CD4-positive, alpha-beta T cell treated with Interleukin-17A for 4 hours (primary cell): ENCODE results near the gene CDH12.

Source experiments
- DNase-seq: peaks from one replicate; pipeline ENCODE4 v3.0.0-alpha.2; 2020; ENCODE audit warnings: mixed read lengths

Gene CDH12

GRCh38 chr5:21806271-21806670 is 1046.9 kb downstream of the CDH12 start:
- DNase-seq, result no peak

GRCh38 chr5:21802869-21803490 is 1050.2 kb downstream of the CDH12 start:
- no peak for DNase-seq

- DNase-seq, result no peak
Observed at GRCh38 chr5:21802100-21802499, 1051.0 kb downstream of the CDH12 start.

- DNase-seq, result no peak
Observed at GRCh38 chr5:21792748-21793147, 1060.4 kb downstream of the CDH12 start.

GRCh38 chr5:21791304-21791703 is 1061.8 kb downstream of the CDH12 start:
- DNase-seq, result no peak

GRCh38 chr5:21784487-21784886 is 1068.7 kb downstream of the CDH12 start:
- no peak for DNase-seq

GRCh38 chr5:21783074-21783679 is 1070.0 kb downstream of the CDH12 start:
- DNase-seq, result no peak

- DNase-seq, result no peak
Observed at GRCh38 chr5:21776466-21776865, 1076.7 kb downstream of the CDH12 start.

GRCh38 chr5:21774801-21775200 is 1078.3 kb downstream of the CDH12 start:
- no peak for DNase-seq

- DNase-seq, result no peak
Observed at GRCh38 chr5:21774281-21774680, 1078.9 kb downstream of the CDH12 start.

- DNase-seq, result no peak
Observed at GRCh38 chr5:21773456-21773855, 1079.7 kb downstream of the CDH12 start.

GRCh38 chr5:21765406-21765805 is 1087.7 kb downstream of the CDH12 start:
- no peak for DNase-seq

- no peak for DNase-seq
Observed at GRCh38 chr5:21739096-21739495, 1114.0 kb downstream of the CDH12 start.

- DNase-seq, result no peak
Observed at GRCh38 chr5:21723500-21723899, 1129.6 kb downstream of the CDH12 start.

- DNase-seq, result no peak
Observed at GRCh38 chr5:21711866-21712758, 1141.0 kb downstream of the CDH12 start.

GRCh38 chr5:21709770-21710169 is 1143.4 kb downstream of the CDH12 start:
- no peak for DNase-seq

GRCh38 chr5:21704974-21705668 is 1148.0 kb downstream of the CDH12 start:
- no peak for DNase-seq

GRCh38 chr5:21701317-21701716 is 1151.8 kb downstream of the CDH12 start:
- DNase-seq, result no peak
